PC-3 (cell line): Measurements from ENCODE around the gene CNIH3.

Experiments
- CTCF ChIP-seq: fragments of 300-600 bp; sonication (generic); conservative IDR thresholded peaks from 2 replicates; pipeline ENCODE4 v1.5.1; 2017; ENCODE audit warnings: antibody characterized with exemption, low read depth, mild to moderate bottlenecking, low read length
- EZH2phosphoT487 ChIP-seq: fragments of 300-600 bp; sonication (generic); IDR thresholded peaks from 2 replicates; pipeline ENCODE4 v1.6.1; 2018; ENCODE audit warnings: mild to moderate bottlenecking, antibody characterized with exemption, low read length, borderline replicate concordance

GRCh38 chr1:224617410-224618355 lies 1.6 kb downstream of the CNIH3 start:
- TF ChIP-seq CTCF, result no peak
- no peak for TF ChIP-seq EZH2phosphoT487
